Measurements from ENCODE around the gene WNT8B.

The WNT8B gene

DNA sequence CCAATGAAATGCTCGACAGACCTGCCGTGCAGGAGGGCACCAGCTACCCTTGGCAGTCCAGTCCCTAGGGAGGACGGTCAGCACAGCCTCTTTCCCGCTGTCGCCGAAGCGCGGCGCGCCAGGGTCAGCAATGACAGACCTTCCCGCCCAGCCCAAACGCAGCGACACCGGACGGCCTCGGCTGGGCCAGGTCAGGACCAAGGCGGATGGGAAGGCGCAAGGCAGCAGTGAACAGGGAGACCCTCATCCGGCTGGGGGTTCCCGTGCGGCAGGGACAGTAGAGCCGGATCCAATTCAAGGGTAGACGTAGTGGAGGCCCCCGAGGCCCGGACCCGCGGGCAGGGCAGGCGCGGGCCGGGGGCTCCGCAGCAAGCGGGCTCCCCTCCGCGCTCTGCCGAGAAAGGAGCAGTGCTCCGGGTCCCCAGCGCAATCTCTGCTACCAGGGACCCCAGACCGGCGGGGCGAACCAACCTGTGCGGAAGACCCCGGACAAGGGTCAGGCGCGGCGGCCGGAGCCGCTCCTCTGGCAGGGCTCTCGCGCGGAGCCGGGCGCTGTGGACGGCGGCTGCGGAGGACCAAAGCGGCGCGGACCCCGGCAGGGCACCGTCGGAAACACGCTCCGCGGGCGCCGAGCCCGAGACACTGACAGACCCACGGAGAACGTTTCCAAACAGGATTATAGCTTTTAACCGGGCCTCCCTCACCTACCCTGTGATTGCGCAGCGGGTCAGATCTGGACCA lies 56.7 kb downstream of the WNT8B start, which contains the start of gene SEC31B:
SEC31B (minus strand) TSS at position 551 of the 741 bp plus-strand sequence. CDS start 2,909 bp downstream, outside the sequence.
- DNase-seq (ENCODE audit: low spot score), result no peak

DNA sequence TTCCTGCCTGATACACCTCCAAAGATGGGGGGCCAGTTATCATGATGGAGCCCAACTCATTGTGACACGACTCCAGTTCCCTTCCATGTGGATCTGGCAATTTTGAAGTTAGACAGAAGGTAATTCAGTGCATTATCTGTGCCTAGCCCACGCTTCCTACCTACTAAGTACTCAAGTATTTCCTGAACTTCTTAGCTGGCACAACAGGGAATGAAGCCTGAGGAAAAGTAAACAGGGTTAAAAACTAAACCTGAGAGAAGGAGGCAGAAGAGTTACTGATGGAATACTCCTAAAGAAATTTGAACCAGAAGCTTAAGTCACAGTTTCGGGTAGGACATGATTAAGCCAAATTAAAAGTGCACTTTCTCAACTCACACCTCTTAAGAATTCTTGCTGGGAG lies 58.0 kb downstream of the WNT8B start:
- no peak for DNase-seq (ENCODE audit: low spot score)

DNA sequence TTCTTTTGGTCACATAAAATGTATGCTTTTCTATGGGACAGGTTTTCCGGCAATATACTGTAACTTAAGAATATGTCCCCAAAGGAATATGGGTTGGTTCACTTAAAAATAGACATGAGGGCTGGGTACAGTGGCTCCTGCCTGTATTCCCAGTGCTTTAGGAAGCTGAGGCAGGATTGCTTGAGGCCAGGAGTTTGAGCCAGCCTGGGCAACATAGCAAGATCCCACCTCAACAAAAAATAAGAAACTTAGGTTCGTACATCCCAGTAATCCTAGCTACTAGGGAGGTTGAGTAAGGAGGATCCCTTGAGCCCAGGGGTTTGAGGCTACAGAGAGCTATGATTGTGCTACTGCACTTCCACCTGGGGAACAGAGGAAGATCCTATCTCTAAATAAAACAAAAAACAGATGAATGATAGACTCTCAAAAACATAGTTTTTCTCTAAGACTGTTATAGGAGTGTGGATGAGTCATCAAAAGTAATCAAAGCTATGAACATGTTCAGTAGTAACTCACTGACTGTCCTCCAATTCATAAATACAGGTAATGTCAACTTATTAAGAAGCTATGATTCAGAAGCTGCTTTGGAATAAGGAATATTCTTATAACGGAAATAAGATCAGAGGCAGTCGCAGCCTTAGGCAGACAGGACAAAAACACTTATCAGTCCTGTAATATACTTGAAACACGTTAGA lies 59.4 kb downstream of the WNT8B start:
- DNase-seq (ENCODE audit: low spot score), result no peak

DNA sequence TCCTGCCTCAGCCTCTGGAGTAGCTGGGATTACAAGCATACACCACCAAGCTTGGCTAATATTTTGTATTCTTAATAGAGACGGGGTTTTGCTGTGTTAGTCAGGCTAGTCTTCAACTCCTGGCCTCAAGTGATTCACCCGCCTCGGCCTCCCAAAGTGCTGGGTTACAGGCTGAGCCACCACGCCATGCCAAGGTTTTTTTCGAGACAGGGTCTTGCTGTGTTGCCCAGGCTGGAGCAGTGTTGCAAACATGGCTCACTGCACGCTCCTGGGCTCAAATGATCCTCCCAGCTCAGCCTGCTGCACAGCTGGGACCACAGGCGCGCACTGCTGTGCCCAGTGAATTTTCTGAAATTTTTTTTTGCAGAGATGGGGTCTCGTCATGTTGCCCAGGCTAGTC lies 60.1 kb downstream of the WNT8B start:
- DNase-seq (ENCODE audit: low spot score), result no peak

DNA sequence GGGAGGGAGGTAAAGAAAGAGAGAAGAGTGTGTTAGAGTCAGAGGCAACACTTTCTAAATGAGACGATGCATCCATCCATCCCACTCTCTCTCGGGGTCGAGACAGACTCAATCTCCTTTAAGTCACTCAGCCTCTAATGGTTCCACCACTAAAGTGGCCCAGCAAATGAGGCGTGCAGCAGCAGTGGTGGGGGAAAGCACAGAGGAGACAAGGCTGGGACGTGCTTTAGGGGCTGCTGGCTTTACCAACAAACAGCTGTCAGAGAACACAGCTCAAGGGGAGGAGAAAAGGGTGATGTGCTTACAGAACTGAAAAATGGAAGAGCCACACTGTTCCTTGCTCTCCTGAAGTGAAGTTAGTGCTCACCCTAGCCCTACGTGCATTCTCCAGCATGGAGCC lies 61.4 kb downstream of the WNT8B start:
- no peak for DNase-seq (ENCODE audit: low spot score)

DNA sequence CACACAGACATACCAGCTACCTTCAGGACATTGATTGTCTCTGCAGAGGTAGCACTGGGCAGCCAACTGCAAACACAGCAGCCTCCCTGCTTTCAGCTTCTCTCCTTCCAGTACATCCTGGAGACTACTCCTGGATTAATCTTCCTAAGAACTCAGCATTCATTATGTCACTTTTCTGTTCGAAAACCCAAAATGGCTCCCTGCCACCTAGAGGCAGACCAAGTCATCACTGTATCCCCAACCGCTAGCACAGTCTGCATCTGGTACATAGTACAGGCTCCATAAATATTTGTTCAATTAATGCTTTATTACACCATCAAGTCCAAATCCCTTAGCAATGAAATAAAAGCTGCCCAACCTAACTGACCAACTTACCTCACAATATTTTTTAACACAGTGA lies 61.8 kb downstream of the WNT8B start:
- no peak for DNase-seq (ENCODE audit: low spot score)

DNA sequence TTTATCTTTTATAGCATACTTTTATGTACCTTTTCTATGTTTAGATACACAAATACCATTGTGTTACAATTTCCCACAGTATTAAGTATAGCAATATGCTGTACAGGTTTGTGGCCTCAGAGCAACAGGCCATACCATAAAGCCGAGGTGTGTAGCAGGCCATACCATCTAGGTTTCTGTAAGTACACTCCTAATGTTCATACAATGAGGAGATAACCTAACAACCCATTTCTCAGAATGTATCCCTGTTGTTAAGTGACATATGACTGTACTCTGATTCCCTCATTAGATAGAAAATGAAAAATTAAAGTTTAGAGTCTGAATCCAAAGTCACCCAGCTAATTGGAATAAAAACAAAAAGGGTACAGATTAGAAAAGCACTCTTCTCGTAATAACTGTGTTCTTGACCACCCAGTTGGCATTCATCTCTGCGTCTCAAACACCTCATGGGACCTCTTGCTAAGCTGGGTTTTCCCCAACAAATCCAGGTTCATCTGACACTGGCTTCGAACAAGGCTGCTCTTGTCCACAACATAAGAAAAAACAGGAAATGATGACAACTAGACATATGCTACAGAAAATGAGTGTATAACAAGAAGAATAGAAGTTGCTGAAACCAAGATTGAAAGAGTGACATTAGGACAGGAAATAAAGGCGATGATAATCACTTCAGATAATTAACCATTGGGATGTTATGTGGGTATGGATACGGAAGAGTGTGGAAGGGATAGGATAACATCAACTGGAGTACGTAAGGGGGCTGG lies 65.5 kb downstream of the WNT8B start:
- no peak for DNase-seq (ENCODE audit: low spot score)

DNA sequence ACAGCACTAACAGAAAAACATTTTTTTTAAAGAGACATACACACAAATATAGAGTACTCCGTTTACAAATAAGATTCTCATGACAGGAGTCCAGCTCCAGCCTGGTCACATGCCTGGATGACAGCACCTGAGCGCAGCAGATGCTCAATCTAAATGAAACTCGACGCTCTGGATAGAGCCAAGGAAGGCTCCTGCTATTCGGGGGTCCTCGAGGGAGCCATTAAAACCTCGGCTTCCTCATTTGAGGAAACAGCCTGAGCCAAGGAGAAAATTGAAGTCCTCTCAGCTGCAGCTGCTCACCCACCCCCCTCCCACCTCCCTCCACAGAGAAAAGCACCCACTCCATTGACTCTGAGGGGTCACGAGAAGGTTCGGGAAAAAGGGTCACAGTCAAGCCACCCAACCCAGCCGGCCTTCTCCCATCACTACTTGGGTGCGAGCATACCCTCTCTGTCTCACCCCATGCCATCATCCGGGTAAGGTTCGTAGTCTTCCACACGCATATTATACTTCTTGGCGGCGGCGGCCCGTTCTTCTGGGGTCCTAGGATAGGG lies 66.2 kb downstream of the WNT8B start:
- DNase-seq (ENCODE audit: low spot score), result no peak

DNA sequence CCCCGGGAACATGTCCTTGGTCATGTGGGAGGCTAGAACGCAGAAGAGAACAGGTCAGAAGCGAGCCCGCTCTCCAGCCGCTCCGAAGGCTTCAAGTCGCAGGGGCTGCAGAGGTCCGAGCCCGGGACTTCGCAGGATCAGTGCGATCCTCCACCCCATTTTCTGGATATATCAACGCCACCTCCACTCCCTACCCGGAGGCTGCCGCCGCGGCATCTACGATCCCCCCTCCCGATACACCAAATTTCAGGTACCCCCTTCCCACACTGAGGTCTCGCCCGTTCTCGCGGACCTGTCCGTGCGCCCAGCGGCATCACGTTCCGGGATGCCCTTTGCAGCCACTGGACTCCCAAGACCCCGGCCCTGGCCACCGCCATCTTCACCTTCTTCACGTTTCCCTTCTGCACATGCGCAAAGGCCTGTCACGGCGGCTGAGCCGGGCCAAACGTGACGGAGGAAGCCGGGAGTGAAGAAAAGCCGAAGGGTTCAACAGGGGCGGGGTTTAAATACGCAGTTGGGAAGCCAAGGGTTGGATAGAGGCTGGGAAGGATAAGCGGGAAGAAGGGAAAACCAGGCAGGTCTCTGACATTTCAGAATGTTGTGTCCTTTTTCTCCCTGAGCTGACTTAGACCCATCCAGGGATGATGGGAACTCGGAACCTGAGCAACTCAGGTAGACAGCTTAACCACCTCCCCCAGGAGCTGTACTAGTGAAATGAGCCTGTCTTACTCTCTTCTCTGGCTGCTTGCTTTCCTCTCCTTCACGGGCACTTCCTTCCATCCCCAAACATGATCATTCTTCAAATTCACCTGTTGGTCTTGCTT lies 66.9 kb downstream of the WNT8B start, which contains the start of gene NDUFB8:
NDUFB8 (minus strand) TSS at position 397 of the 824 bp plus-strand sequence; CDS start at position 377, 20 bp downstream.
- peak; percentile 92 for DNase-seq (ENCODE audit: low spot score)

DNA sequence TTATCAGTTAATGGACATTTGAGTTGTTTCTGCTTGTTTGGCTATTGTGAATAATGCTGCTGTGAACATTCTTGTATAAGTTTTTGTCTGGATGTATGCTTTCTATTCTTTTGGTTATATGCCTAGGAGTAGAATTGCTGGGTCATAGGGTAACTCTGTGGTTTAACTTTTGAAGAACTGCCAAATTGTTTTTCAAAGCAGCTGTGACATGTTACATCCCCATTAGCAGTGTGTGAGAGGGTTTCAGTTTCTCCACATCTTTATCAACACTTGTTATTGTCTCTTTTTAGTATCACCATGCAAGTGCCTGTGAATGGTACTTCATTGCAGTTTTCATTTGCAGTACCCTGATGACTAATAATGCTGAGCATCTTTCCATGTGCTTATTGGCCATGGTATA lies 69.0 kb downstream of the WNT8B start:
- no peak for DNase-seq (ENCODE audit: low spot score)
